HL-60 (cell line): ENCODE measurements around the gene MRTFA.
A peak's percentile ranks its signal among the peaks of the same experiment; 100 is the strongest.

Experiments
- DNase-seq, 2 experiments: peaks; one replicate each; pipeline ENCODE4 v3.0.0-alpha.2; 2010 to 2020; ENCODE audit warnings: low read depth in 1 of 2, low spot score in 1 of 2
- H3K27ac ChIP-seq: fragments of 250-450 bp; sonication (Bioruptor Pico); replicated peaks from 2 replicates; pipeline ENCODE4 v1.5.1; 2020; ENCODE audit warnings: mild to moderate bottlenecking, moderate library complexity
- H3K27me3 ChIP-seq: fragments of 250-450 bp; sonication (Bioruptor Pico); 2 replicates; pipeline ENCODE4 v1.5.1; 2021; ENCODE audit warnings: mild to moderate bottlenecking, moderate library complexity; ENCODE audit not compliant: insufficient read depth, poor library complexity, severe bottlenecking
- H3K4me3 ChIP-seq: replicated peaks from 2 replicates; pipeline ENCODE4 v1.5.1; 2011; ENCODE audit warnings: mild to moderate bottlenecking, control low read depth, low read length; ENCODE audit not compliant: insufficient read depth
- CTCF ChIP-seq: IDR thresholded peaks from one replicate; pipeline ENCODE4 v1.5.1; 2011; ENCODE audit warnings: low read length, control low read depth, inconsistent platforms; ENCODE audit not compliant: insufficient read depth
- GABPA ChIP-seq: IDR thresholded peaks from 2 replicates; pipeline ENCODE4 v1.6.1; 2012; ENCODE audit warnings: low read depth
- POLR2AphosphoS5 ChIP-seq: IDR thresholded peaks from 2 replicates; pipeline ENCODE4 v1.6.1; 2012; ENCODE audit warnings: low read depth
- REST ChIP-seq: IDR thresholded peaks from 2 replicates; pipeline ENCODE4 v1.6.1; 2012; ENCODE audit warnings: low read depth; ENCODE audit not compliant: insufficient replicate concordance
- SPI1 ChIP-seq: IDR thresholded peaks from 2 replicates; pipeline ENCODE4 v1.6.1; 2012; ENCODE audit warnings: low read depth, mild to moderate bottlenecking, borderline replicate concordance

Gene MRTFA

GRCh38 chr22:40535642-40536041 lies 100.9 kb downstream of the MRTFA start:
- no peak for DNase-seq
- H3K4me3 ChIP-seq, result no peak overlapping the region
- peak overlapping the region; percentile 26 for H3K27ac ChIP-seq
- no peaks in the 10 kb centered on the region for H3K27me3 ChIP-seq
- TF ChIP-seq GABPA (no peak), REST (no peak), POLR2AphosphoS5 (no peak), SPI1 (no peak), CTCF (no peak)

- DNase-seq, result no peak
- no peaks in the 10 kb centered on the region for H3K27me3 ChIP-seq
- no peak for TF ChIP-seq SPI1
- no peak for TF ChIP-seq CTCF
- no peak for TF ChIP-seq GABPA
- no peak for TF ChIP-seq POLR2AphosphoS5
- TF ChIP-seq REST, result no peak
- H3K27ac ChIP-seq, result peak overlapping the region; percentile 26
- no peak overlapping the region for H3K4me3 ChIP-seq
Measured at GRCh38 chr22:40535189-40535512, 101.4 kb downstream of the MRTFA start.

GRCh38 chr22:40534379-40535188 lies 101.9 kb downstream of the MRTFA start:
- Histone ChIP-seq H3K27me3 (no peaks in the 10 kb centered on the region), H3K27ac (peak overlapping the region; percentile 26), H3K4me3 (no peak overlapping the region)
- TF ChIP-seq GABPA, result no peak
- no peak for TF ChIP-seq REST
- no peak for TF ChIP-seq CTCF
- TF ChIP-seq POLR2AphosphoS5, result no peak
- no peak for TF ChIP-seq SPI1
- peak in 1 of 2 experiments; percentile 60 for DNase-seq
